Astrocyte of the cerebellum (primary cell): Measurements from ENCODE around the gene IMMP2L.

Experiments
- DNase-seq: peaks from one replicate; pipeline ENCODE4 v3.0.0-alpha.2; 2011; ENCODE audit warnings: low read depth
- H3K4me3 ChIP-seq: 2 replicates; pipeline ENCODE4 v1.5.1; 2011; ENCODE audit warnings: mild to moderate bottlenecking, low read depth, low read length, moderate library complexity
- in situ Hi-C: cut with HindIII; loops from 2 replicates; pipeline ENCODE4 v1.10.0; 2017; ENCODE audit warnings: low sequenced_read_pairs
- TF ChIP-seq, protein P1 (sequence below): IDR thresholded peaks from 2 replicates; pipeline ENCODE4 v1.5.1; 2012; ENCODE audit warnings: low read length, low read depth, moderate library complexity, mild to moderate bottlenecking; ENCODE audit errors: missing control alignments

The IMMP2L gene

DNA sequence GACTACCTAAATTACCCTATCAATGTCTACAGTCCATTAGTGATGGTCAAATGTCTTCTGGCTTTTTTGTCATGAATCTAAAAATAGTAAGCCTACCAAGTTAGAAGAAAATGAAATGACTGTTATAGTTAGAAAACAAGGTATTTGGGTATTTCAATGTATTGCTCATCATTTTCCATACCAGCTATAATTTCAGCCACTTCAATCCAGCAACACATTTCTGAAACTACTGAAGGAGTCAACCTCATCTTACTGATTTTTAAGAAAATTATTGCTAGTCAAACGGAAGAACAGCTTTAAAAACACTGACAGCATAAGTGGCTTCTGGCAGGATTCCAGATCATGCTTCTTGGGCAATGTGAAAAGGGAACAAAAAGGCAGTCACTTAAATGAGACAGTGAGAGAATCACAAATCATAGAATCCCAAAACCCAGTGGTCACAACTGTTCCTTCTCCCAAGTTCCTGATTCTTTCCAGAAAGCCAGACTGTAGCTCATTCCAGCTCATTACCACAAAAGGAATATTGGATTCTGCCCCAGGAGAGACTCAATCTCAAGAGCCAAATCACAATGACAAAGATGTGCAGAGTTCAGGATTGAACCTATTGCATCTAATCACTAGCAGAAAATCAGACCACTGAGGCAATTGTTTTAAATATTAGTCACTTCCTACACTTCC, 532.6 kb downstream of the IMMP2L start:
- H3K4me3 ChIP-seq: no peak overlapping the region
- in situ Hi-C loops: no loop called here
- no peak for DNase-seq
- TF ChIP-seq, protein P1, sequence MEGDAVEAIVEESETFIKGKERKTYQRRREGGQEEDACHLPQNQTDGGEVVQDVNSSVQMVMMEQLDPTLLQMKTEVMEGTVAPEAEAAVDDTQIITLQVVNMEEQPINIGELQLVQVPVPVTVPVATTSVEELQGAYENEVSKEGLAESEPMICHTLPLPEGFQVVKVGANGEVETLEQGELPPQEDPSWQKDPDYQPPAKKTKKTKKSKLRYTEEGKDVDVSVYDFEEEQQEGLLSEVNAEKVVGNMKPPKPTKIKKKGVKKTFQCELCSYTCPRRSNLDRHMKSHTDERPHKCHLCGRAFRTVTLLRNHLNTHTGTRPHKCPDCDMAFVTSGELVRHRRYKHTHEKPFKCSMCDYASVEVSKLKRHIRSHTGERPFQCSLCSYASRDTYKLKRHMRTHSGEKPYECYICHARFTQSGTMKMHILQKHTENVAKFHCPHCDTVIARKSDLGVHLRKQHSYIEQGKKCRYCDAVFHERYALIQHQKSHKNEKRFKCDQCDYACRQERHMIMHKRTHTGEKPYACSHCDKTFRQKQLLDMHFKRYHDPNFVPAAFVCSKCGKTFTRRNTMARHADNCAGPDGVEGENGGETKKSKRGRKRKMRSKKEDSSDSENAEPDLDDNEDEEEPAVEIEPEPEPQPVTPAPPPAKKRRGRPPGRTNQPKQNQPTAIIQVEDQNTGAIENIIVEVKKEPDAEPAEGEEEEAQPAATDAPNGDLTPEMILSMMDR: no peak

GRCh38 chr7:111029141-111029572, 533.1 kb downstream of the IMMP2L start:
- TF ChIP-seq, protein P1: no peak

GRCh38 chr7:111027396-111027795, 534.9 kb downstream of the IMMP2L start:
- H3K4me3 ChIP-seq: no peak overlapping the region
- in situ Hi-C loops: no loop called here
- DNase-seq: no peak
- TF ChIP-seq, protein P1: no peak

More at GRCh38 chr7:111029141-111029572, 533.1 kb downstream of the IMMP2L start:
- no peak for DNase-seq
- no peak overlapping the region for H3K4me3 ChIP-seq
- in situ Hi-C loops: no loop called here

DNA sequence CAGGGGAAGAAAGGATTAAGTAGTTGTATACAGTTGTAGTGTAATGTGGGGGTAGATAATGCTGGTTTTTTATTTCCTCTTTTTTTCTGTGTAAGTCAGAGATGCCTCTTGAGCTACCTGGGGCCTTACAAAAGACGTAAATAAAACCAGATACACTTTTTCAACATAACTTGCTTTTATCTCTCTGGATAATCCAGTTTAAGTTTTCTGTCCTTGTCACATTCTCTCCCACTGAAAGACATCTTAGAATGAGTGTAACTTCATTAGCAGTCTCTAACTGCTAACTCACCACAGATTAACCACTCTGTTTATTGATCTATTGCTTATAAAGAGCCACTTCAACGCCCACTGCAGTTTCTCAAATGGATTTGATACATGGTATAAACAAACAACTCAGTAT, 535.5 kb downstream of the IMMP2L start:
- in situ Hi-C loops: no loop called here
- DNase-seq: no peak
- TF ChIP-seq, protein P1: no peak
- H3K4me3 ChIP-seq: no peak overlapping the region

DNA sequence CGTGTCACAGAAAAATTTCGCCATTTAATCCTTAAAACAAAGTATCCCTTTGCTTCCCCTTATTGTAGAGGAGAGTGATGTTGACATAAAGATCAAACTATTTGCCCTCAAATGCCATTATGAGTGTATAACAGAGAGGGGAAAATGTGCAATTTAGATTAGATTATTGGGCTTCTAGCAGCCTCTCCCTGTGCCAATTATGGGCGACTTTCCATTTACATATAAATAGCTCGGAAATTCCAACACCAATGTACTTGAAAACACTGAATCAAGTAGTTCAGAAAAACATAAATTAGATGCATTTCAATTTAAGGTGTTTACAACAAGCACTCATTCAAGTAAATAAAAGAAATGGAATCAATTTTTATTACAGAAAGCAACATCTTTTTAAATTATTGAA, 535.9 kb downstream of the IMMP2L start:
- in situ Hi-C loops: no loop called here
- H3K4me3 ChIP-seq: no peak overlapping the region
- no peak for DNase-seq
- TF ChIP-seq, protein P1: no peak

GRCh38 chr7:111025006-111025405, 537.3 kb downstream of the IMMP2L start:
- DNase-seq: no peak
- TF ChIP-seq, protein P1: no peak
- H3K4me3 ChIP-seq: no peak overlapping the region
- in situ Hi-C loops: no loop called here
